Mesenchymal stem cell (in vitro differentiated cells and primary cell): Measurements from ENCODE around the gene PRND.
"Not testable (repeated sequence)": the region's sequence is repeated elsewhere in the genome, so short reads cannot be mapped to it uniquely, and the experiment has no call there.

Experiments used
- DNase-seq: peaks from one replicate; pipeline ENCODE4 v3.0.0-alpha.2; 2013
- H2AFZ ChIP-seq: one replicate; pipeline ENCODE4 v1.6.1; 2013; ENCODE audit warnings: low read depth, mild to moderate bottlenecking, control low read depth, inconsistent platforms, low read length, moderate library complexity
- H2AK5ac ChIP-seq: 2 replicates; pipeline ENCODE4 v1.6.1; 2013; ENCODE audit warnings: low read length, moderate library complexity, mild to moderate bottlenecking, inconsistent platforms; ENCODE audit not compliant: severe bottlenecking
- H2BK120ac ChIP-seq: one replicate; pipeline ENCODE4 v1.6.1; 2013; ENCODE audit warnings: low read depth, mild to moderate bottlenecking, inconsistent platforms, low read length, moderate library complexity
- H2BK12ac ChIP-seq, 2 experiments: one replicate each; pipeline ENCODE4 v1.6.1; 2013; ENCODE audit warnings: inconsistent platforms in 2 of 2, low read length in 2 of 2, mild to moderate bottlenecking in 2 of 2, moderate library complexity in 2 of 2, control low read depth in 1 of 2
- H2BK15ac ChIP-seq: one replicate; pipeline ENCODE4 v1.6.1; 2013; ENCODE audit warnings: mild to moderate bottlenecking, low read depth, inconsistent platforms; ENCODE audit not compliant: poor library complexity, severe bottlenecking
- H2BK5ac ChIP-seq: 2 replicates; pipeline ENCODE4 v1.6.1; 2013; ENCODE audit warnings: low read depth, mild to moderate bottlenecking, low read length, control low read depth, inconsistent platforms; ENCODE audit not compliant: poor library complexity, severe bottlenecking
- H3K14ac ChIP-seq, 2 experiments: one replicate each; pipeline ENCODE4 v1.6.1; 2013; ENCODE audit warnings: inconsistent platforms in 2 of 2, low read length in 2 of 2, control low read depth in 1 of 2, mild to moderate bottlenecking in 1 of 2, moderate library complexity in 1 of 2
- H3K18ac ChIP-seq, 2 experiments: one replicate each; pipeline ENCODE4 v1.6.1; 2013; ENCODE audit warnings: inconsistent platforms in 2 of 2, low read length in 2 of 2, control low read depth in 1 of 2, low read depth in 1 of 2, mild to moderate bottlenecking in 1 of 2
- H3K23ac ChIP-seq, 2 experiments: one replicate each; pipeline ENCODE4 v1.6.1; 2013; ENCODE audit warnings: inconsistent platforms in 2 of 2, low read length in 2 of 2, mild to moderate bottlenecking in 2 of 2, moderate library complexity in 2 of 2, control low read depth in 1 of 2
- H3K27ac ChIP-seq: 2 replicates; pipeline ENCODE4 v1.5.1; 2013; ENCODE audit warnings: mild to moderate bottlenecking, moderate library complexity, low read length, control low read depth, inconsistent platforms; ENCODE audit not compliant: poor library complexity, severe bottlenecking
- H3K27me3 ChIP-seq, 2 experiments: 2 replicates each; pipeline versions ENCODE4 v1.6.1 to v1.7.0; 2013; ENCODE audit warnings: low read length in 2 of 2, mild to moderate bottlenecking in 2 of 2, moderate library complexity in 2 of 2, control low read depth in 1 of 2, inconsistent platforms in 1 of 2; ENCODE audit not compliant: control insufficient read depth in 1 of 2, insufficient read depth in 1 of 2
- H3K36me3 ChIP-seq, 2 experiments: 2 replicates each; pipeline versions ENCODE4 v1.6.1 to v1.7.0; 2013; ENCODE audit warnings: low read length in 2 of 2, control low read depth in 1 of 2, inconsistent platforms in 1 of 2, low read depth in 1 of 2, mild to moderate bottlenecking in 1 of 2; ENCODE audit not compliant: insufficient read depth in 2 of 2, control insufficient read depth in 1 of 2
- H3K4ac ChIP-seq, 2 experiments: one replicate each; pipeline ENCODE4 v1.6.1; 2013; ENCODE audit warnings: inconsistent platforms in 2 of 2, low read length in 2 of 2, mild to moderate bottlenecking in 2 of 2, moderate library complexity in 2 of 2, control low read depth in 1 of 2, low read depth in 1 of 2
- H3K4me1 ChIP-seq: 2 replicates; pipeline ENCODE4 v1.6.1; 2013; ENCODE audit warnings: low read depth, low read length, control low read depth; ENCODE audit not compliant: control insufficient read depth, insufficient read depth
- H3K4me2 ChIP-seq: 2 replicates; pipeline ENCODE4 v1.6.1; 2013; ENCODE audit warnings: low read length, mild to moderate bottlenecking, inconsistent platforms; ENCODE audit not compliant: poor library complexity, severe bottlenecking
- H3K4me3 ChIP-seq, 2 experiments: 2 replicates each; pipeline versions ENCODE4 v1.5.1 to v1.7.0; 2013; ENCODE audit warnings: low read length in 2 of 2, mild to moderate bottlenecking in 2 of 2, control low read depth in 1 of 2, low read depth in 1 of 2; ENCODE audit not compliant: insufficient read depth in 1 of 2
- H3K79me1 ChIP-seq: replicated peaks from 2 replicates; pipeline ENCODE4 v1.6.1; 2013; ENCODE audit warnings: mild to moderate bottlenecking, control low read depth, low read length, inconsistent platforms; ENCODE audit not compliant: poor library complexity, severe bottlenecking
- H3K9ac ChIP-seq: 2 replicates; pipeline ENCODE4 v1.7.0; 2013; ENCODE audit warnings: mild to moderate bottlenecking, low read length, moderate library complexity
- H3K9me3 ChIP-seq: 2 replicates; pipeline ENCODE4 v1.7.0; 2013; ENCODE audit warnings: mild to moderate bottlenecking, low read length; ENCODE audit not compliant: control insufficient read depth
- H4K8ac ChIP-seq: one replicate; pipeline ENCODE4 v1.6.1; 2013; ENCODE audit warnings: inconsistent platforms, mild to moderate bottlenecking, low read length, moderate library complexity
- H4K91ac ChIP-seq: one replicate; pipeline ENCODE4 v1.6.1; 2013; ENCODE audit warnings: mild to moderate bottlenecking, low read length, inconsistent platforms
- WGBS: methylation state at CpG from one replicate; pipeline ENCODE4 v1.1.7; 2013; ENCODE audit warnings: mixed read lengths; 5-methylcytosine and 5-hydroxymethylcytosine counted together

PRND gene

GRCh38 chr20:4720977-4721349, 746 bp upstream of the PRND start:
- H2AK5ac ChIP-seq = no peak overlapping the region
- no peak overlapping the region for H3K18ac ChIP-seq
- H2BK120ac ChIP-seq = no peak overlapping the region
- no peaks in the 10 kb centered on the region for H3K4me1 ChIP-seq
- H2BK12ac ChIP-seq = no peak overlapping the region
- H2BK5ac ChIP-seq = no peak overlapping the region
- H3K14ac ChIP-seq = no peak overlapping the region
- no peak for DNase-seq
- H3K9me3 ChIP-seq = peaks cover 4% of the 10 kb centered on the region
- peaks cover 0 to 21% of the 10 kb centered on the region in 2 experiments for H3K27me3 ChIP-seq
- 47% methylated on average over 10 of the region's 10 CpGs for WGBS
- H2AFZ ChIP-seq = no peak overlapping the region
- H3K79me1 ChIP-seq = no peaks in the 10 kb centered on the region
- no peak overlapping the region for H2BK15ac ChIP-seq
- no peak overlapping the region for H3K27ac ChIP-seq
- no peak overlapping the region for H3K4me2 ChIP-seq
- H3K4ac ChIP-seq = no peak overlapping the region
- no peak overlapping the region for H3K4me3 ChIP-seq
- H4K8ac ChIP-seq = no peak overlapping the region
- peak overlapping the region; percentile 88 for H3K9ac ChIP-seq
- no peaks in the 10 kb centered on the region for H3K36me3 ChIP-seq
- H3K23ac ChIP-seq = no peak overlapping the region
- no peak overlapping the region for H4K91ac ChIP-seq

GRCh38 chr20:4722571-4722970, 862 bp downstream of the PRND start:
- 81% methylated on average over 5 of the region's 5 CpGs for WGBS
- Histone ChIP-seq H3K27ac (no peak overlapping the region), H2BK120ac (no peak overlapping the region)

GRCh38 chr20:4722993-4723392, 1.3 kb downstream of the PRND start:
- H3K4ac ChIP-seq = no peak overlapping the region
- no peak overlapping the region for H2AFZ ChIP-seq
- no peak overlapping the region for H4K91ac ChIP-seq
- H3K4me2 ChIP-seq = no peak overlapping the region
- no peak overlapping the region for H2BK120ac ChIP-seq
- H3K14ac ChIP-seq = no peak overlapping the region
- no peak for DNase-seq
- H3K79me1 ChIP-seq = no peaks in the 10 kb centered on the region
- no peak overlapping the region for H3K23ac ChIP-seq
- no peaks in the 10 kb centered on the region for H3K36me3 ChIP-seq
- peaks cover 0 to 14% of the 10 kb centered on the region in 2 experiments for H3K27me3 ChIP-seq
- no peak overlapping the region for H3K4me3 ChIP-seq
- 74% methylated on average over 3 of the region's 4 CpGs for WGBS
- H3K27ac ChIP-seq = no peak overlapping the region
- no peak overlapping the region for H2AK5ac ChIP-seq
- no peak overlapping the region for H3K9ac ChIP-seq
- no peak overlapping the region for H2BK15ac ChIP-seq
- no peak overlapping the region for H2BK12ac ChIP-seq
- peaks cover 4% of the 10 kb centered on the region for H3K9me3 ChIP-seq
- H2BK5ac ChIP-seq = no peak overlapping the region
- H3K4me1 ChIP-seq = peaks cover 1% of the 10 kb centered on the region
- no peak overlapping the region for H4K8ac ChIP-seq
- no peak overlapping the region for H3K18ac ChIP-seq

More at GRCh38 chr20:4722571-4722970, 862 bp downstream of the PRND start:
- H3K4me1 ChIP-seq = peaks cover 1% of the 10 kb centered on the region
- H3K4ac ChIP-seq = no peak overlapping the region
- H3K4me3 ChIP-seq = no peak overlapping the region
- H3K9me3 ChIP-seq = peaks cover 4% of the 10 kb centered on the region
- no peak overlapping the region for H2BK12ac ChIP-seq
- no peak overlapping the region for H3K14ac ChIP-seq
- peak overlapping the region; percentile 33 for H2BK15ac ChIP-seq
- H3K9ac ChIP-seq = no peak overlapping the region
- H3K79me1 ChIP-seq = no peaks in the 10 kb centered on the region
- H3K23ac ChIP-seq = no peak overlapping the region
- H3K36me3 ChIP-seq = no peaks in the 10 kb centered on the region
- DNase-seq = no peak
- no peak overlapping the region for H3K4me2 ChIP-seq
- peaks cover 0 to 15% of the 10 kb centered on the region in 2 experiments for H3K27me3 ChIP-seq
- no peak overlapping the region for H2BK5ac ChIP-seq
- no peak overlapping the region for H2AK5ac ChIP-seq
- H4K8ac ChIP-seq = no peak overlapping the region
- no peak overlapping the region for H4K91ac ChIP-seq
- no peak overlapping the region for H3K18ac ChIP-seq
- no peak overlapping the region for H2AFZ ChIP-seq

GRCh38 chr20:4723553-4723952, 1.8 kb downstream of the PRND start:
- not testable (repeated sequence) for H3K4me3 ChIP-seq, H3K36me3 ChIP-seq

More at GRCh38 chr20:4723553-4723952, 1.8 kb downstream of the PRND start:
- H3K27me3 ChIP-seq = peaks cover 0 to 14% of the 10 kb centered on the region in 2 experiments
- 84% methylated on average over 4 of the region's 4 CpGs for WGBS
- not testable (repeated sequence) for H2BK5ac ChIP-seq, H3K14ac ChIP-seq, H4K91ac ChIP-seq, H2AFZ ChIP-seq, H3K18ac ChIP-seq, H3K9me3 ChIP-seq, H3K79me1 ChIP-seq, H3K23ac ChIP-seq, H2BK15ac ChIP-seq, H2BK12ac ChIP-seq, H3K4ac ChIP-seq, H3K27ac ChIP-seq, H2AK5ac ChIP-seq, H3K4me2 ChIP-seq, H3K4me1 ChIP-seq, H4K8ac ChIP-seq, DNase-seq, H3K9ac ChIP-seq, H2BK120ac ChIP-seq
